ENCODE data around the gene GFI1.

GFI1 gene

DNA sequence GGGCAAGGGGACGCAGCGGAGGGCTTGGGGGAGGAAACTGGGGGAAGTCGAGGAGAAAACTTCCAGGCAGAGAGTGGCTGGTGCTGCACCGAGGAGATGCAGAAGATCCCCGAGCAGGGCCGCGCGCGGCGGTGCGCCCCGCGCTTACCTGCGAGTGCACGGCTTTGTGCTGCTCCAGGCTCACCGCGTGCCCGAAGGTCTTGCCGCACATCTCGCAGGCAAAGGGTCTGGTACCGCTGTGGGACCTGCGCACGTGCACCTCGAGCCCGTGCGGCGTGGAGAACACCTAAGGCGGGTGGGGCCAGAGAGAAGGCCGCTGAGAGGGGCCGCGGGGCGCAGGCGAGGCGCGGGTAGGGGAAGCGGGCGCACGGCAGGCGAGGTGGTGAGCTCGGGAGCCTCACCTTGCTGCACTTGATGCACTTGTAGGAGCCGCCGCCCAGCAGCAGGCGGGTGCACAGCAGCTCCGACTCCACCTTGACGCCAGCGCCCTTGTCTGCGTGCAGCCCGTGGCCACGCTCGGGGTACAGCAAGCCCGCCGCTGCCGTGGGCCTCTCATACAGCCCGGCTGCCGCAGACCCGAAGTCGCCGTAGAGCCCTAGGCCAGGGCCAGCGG lies 6.4 kb downstream of the GFI1 start:
- no peak overlapping the region for H3K27ac ChIP-seq
- no peak for TF ChIP-seq CTCF (conservative IDR thresholded peaks at IDR 0.05)

DNA sequence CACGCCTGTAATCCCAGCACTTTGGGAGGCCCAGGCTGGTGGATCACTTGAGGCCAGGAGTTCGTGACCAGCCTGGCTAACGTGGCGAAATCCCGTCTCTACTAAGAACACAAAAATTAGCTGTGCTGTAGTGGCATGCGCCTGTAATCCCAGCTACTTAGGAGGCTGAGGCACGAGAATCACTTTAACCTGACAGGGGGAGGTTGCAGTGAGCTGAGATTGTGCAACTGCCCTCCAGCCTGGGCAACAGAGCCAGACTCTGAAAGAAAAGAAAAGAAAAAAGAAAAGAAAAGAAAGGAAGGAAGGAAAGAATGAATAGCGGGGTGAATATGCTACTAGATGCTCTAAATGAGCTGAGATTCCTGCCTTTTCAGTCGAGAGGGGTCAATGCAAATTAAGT lies 7.1 kb downstream of the GFI1 start:
- TF ChIP-seq CTCF (conservative IDR thresholded peaks at IDR 0.05), result no peak
- H3K27ac ChIP-seq, result no peak overlapping the region

GRCh38 chr1:92478393-92478792 lies 8.3 kb downstream of the GFI1 start:
- H3K27ac ChIP-seq, result no peak overlapping the region
- TF ChIP-seq CTCF (conservative IDR thresholded peaks at IDR 0.05), result no peak

- H3K27ac ChIP-seq, result no peak overlapping the region
- TF ChIP-seq CTCF (conservative IDR thresholded peaks at IDR 0.05), result no peak
Observed at GRCh38 chr1:92476071-92476631, 10.6 kb downstream of the GFI1 start.

GRCh38 chr1:92475029-92475428 lies 11.7 kb downstream of the GFI1 start:
- no peak overlapping the region for H3K27ac ChIP-seq
- no peak for TF ChIP-seq CTCF (conservative IDR thresholded peaks at IDR 0.05)

DNA sequence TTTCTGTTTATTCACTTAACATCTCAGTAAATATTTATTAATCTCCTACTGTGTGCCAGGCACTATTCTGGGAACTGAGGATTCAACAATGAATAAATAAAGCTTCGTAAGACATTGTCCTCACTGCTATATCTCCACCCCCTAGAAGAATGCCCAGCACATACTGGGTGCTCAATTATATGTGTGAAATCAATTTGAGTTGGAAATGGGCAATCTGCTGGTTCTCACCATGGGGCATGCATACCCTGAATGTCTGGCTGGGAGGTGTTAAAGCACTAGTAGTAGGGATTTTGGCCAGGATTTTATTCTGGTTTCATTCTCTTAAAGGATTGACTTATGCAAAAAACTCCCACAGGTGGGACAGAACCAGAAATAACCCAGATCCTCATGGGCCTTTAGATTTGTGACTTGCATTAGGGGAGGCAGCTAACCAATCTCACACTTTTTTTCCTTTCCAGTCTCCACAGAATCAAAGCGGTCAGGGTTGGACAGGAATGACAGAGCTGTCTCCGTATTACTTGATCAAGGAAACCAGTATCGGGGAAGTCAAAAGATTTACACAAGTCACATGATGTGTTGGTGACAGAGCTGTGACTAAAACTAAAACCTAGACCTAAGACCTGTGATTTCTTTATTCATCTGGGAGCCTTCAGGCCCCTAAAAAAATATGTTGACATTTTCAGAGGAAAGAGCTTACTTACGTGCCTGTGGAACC lies 12.8 kb downstream of the GFI1 start:
- TF ChIP-seq CTCF (conservative IDR thresholded peaks at IDR 0.05), result no peak
- no peak overlapping the region for H3K27ac ChIP-seq

DNA sequence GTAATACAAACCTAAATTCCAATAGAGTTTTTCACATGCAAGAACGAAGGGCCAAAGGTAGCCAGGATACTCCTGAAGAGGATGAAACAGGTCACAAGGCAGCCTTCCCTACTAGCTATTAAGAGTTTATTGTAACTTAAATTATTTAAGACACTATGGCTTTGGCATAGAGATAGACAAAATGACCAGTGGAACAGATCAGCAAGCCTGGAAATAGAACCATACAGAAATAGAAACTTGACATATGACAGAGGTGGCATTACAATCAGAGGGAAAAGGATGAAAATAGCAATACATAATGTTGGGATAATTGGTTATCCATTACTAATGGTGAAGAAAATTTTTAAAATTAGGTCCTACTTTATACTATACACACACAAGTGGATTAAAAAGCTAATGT lies 16.5 kb downstream of the GFI1 start:
- TF ChIP-seq CTCF (conservative IDR thresholded peaks at IDR 0.05), result no peak
- no peak overlapping the region for H3K27ac ChIP-seq
